Lung microvascular endothelial cell (primary cell): ENCODE data around the gene ZNF524. TPM values are rescaled to one million over a fixed set of nuclear protein-coding genes. Genes with fewer than 3 reads are reported as not detected.
"Not testable (repeated sequence)": the region's sequence is repeated elsewhere in the genome, so short reads cannot be mapped to it uniquely, and the experiment has no call there.

Experiments
- DNase-seq, 2 donors: peaks; one replicate each; pipeline versions ENCODE4 v3.0.0 to v3.0.0-alpha.2; 2010; ENCODE audit warnings: low read depth in 2 of 2
- total RNA-seq: library from RNA; depleted of rRNA; stranded (reverse); fragments of >200 nt; gene quantifications from 2 replicates; pipeline ENCODE4 v1.2.1, GENCODE V29; 2014

Gene ZNF524, protein sequence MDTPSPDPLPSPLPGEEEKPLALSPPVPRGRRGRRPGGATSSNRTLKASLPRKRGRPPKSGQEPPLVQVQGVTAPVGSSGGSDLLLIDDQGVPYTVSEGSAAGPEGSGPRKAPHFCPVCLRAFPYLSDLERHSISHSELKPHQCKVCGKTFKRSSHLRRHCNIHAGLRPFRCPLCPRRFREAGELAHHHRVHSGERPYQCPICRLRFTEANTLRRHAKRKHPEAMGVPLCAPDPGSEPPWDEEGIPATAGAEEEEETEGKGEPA
- total RNA-seq, result 7.0 and 11.5 TPM in 2 replicates

DNA sequence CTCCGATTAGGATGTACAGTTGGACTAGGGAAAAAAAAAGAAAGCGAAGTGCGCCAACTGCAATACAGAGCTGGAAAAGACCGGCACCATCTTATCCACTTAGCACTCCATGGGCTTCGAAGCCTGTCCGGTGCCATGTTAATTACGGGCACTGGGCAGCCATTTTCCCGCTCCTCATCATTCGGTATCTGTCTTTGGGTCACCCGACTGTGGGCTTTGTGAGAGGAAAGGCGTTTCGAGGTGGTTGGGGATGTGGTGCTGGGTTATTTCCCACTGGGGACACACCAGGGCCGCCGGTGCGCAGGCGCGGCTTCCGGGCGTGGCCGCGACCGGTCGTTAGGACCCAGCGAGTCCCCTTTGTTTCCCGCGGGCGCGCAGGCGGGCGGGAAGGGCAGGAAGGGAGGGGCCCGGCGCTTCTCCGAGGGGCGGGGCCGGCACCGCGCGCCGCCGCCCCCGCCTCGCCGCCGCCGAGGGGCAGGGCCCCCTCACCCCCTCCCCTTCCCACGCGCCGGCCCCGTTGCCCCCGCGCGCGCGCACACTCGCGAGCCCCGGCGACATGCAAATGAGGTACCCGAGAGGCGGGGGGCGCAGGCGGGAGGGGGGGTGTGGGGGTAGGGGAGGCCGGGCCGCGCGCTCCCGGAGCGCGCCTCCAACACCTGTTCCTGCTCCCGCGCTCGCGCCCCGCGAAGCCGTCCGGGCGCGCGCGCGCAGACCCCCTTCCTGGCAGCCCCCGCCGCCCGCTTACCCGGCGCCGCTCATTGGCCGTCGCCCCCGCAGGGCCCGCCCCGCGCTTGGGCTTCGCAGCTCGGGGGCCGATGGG lies at the start of gene ZNF524:
Gene ZNF524, plus strand, starts transcription at position 447 of the 820 bp plus-strand sequence. CDS start 1,825 bp downstream, outside the sequence.
- peak; percentile 89 to 91 for DNase-seq

DNA sequence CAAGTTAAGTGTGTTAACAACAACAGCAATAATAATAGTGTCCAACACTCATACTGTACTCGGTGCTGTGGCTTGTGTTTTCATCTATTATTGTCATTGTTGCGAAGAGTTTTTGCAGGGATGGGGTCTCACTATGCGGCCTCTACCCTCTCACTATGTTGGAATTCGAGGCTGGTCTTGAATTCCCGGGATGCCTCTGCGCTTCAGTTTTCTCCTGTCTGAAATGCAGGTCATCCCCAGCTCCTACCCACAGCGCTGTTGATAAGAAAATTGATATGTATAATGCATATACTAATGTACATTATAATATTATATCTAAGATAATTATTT lies 49.8 kb upstream of the ZNF524 start:
- no peak for DNase-seq

DNA sequence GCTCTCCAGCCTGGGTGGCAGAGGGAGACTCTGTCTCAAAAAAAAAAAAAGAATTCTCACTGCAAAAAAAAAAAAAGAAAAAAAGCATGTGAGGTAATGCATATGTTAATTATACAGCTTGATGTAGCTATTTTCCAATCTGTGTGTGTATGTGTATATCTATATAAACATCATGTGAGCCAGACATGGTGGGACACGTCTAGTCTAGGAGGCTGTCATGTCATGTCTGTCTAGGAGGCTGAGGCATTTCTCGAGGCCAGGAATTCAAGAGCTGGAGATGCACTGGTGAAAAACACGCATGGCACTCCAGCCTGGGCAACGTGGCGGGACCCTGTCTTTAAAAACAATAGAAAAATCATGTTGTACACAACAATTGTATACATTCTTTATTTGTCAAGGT lies 47.9 kb upstream of the ZNF524 start:
- no peak for DNase-seq

DNA sequence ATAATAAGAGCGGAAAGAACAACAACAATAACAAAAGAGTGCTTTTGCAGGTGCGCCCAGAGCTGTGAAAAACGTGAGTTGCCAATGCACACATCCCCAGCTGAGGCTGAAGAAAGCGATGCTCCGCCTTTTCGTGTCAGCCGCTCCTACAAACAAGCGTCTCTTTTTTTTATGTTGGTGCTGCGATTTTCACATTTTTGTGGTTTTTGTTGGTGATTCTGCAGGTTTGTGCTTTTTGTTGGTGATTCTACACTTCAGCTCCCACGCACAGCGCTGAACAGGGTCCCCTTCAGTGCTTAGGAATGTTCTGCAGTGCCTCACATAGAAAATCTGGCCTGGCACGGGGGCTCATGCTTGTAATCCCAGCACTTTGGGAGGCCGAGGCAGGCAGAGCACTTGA lies 47.5 kb upstream of the ZNF524 start:
- DNase-seq, result no peak

DNA sequence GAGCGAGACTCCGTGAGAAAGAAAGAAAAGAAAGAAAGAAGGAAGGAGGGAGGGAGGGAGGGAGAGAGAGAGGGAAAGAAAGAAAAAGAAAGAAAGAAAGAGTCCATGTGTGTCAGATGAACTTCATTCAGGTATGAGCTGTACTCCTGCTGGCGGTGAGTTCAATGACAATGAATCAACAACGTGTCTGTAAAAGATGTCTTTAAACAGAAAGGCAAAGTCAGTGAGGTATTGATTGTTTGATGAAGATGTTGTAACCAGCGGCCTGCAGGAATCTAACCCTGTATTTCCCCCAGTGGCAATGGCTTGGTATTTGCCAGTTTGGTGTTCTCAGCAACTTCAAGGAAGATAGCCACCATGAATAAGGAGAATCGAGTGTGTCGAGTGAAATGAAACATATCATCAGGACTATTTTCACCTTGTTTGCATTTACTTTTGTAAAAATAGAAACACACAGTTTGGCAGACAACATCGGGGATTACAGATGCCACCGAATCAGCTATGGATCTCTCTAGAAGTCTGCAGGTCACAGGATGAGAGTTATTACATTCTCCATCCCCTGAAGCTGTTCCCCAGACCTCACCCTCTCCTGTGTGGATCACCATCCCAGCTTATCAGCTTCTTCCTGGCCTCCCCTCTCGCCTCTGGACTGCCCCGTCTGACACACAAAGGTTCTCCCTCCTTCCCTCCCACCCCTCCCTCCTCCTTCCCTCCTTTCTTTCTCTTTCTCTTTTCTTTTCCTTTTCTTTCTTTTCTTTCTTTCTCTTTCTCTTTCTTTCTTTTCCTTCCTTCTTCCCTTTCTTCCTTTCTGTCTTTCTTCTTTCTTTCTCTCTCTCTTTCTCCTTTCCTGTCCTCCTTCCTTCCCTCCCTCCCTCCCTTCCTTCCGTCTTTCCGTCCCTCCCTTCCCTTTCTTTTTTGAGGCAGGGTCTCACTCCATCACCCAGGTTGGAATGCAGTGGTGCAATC lies 46.6 kb upstream of the ZNF524 start:
- DNase-seq, result no peak

DNA sequence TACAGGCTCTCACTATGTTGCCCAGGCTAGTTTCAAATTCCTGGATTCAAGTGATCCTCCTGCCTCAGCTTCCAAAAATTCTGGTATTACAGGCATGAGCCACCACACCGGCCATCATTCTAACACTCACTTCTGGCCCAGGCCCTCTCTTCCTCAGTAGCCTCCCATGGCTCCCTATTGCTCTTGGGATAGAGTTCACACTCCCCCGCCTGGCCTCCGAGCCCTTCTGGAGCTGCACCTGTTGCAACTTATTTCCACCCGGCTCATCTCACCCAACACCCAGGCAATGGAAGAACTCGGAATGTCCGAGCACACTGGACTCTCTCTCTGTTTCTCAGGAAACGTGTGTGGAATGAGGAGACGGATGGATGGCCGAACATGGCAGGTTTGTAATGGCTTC lies 45.8 kb upstream of the ZNF524 start:
- DNase-seq, result no peak

DNA sequence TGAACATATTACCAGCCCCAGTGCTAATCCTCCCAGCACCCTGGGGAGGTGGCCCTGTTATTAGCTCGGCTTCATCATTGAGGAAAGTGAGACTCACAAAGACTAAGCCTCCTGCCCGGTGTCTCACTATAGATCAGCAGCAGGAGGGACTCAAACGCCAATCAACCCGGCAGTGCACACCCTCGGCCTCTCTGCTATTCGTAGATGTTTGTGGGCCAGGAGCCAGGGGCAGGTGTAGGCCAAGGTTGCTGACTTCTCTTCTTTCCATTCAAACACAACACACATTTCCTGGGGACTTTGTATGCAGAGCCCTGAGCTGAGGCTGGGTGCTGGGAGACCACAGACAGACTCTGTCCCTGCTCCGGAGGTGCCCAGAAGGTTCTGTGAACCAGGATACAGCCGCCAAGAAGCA lies 45.3 kb upstream of the ZNF524 start:
- no peak for DNase-seq

DNA sequence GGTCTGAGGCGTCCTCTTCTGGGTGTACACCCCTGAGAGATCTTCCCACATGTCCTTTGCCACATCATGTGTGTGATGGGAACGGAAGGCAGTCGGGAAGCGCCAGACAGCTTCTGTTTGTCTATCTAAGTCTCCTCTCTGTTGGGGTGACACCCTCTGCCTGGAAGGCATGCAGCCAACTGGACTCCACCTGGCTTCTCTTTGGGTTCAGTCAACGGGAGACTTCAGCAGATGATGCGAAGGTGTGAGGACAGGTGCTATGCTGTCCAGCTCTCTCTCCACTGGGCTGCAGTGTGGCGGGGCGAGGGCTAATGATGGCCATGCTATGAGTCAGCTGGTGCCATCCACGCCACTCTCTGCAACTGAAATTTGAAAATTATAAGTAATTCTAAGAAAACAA lies 40.4 kb upstream of the ZNF524 start:
- DNase-seq, result no peak

DNA sequence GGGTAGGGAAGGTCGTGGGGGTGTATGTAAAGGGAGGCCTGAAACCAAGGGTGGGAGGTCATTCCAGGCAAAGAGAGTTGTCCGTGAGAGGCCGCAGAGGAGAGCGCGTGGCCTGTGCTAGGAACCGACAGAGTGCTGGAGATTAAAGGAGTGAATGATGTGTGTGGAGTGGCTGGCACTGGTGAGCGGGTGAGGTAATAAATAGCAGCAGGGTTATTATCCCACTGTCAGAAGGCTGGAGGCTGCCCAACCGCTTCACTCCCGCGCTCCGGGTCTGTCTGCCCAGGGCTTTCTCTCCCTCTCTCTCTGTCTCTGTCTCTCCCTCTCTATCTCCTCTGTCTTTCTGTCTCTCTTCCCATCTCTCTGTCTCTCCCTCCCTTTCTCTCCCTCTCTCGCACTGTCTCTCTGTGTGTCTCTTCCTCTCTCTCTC lies 36.8 kb upstream of the ZNF524 start:
- DNase-seq, result no peak

DNA sequence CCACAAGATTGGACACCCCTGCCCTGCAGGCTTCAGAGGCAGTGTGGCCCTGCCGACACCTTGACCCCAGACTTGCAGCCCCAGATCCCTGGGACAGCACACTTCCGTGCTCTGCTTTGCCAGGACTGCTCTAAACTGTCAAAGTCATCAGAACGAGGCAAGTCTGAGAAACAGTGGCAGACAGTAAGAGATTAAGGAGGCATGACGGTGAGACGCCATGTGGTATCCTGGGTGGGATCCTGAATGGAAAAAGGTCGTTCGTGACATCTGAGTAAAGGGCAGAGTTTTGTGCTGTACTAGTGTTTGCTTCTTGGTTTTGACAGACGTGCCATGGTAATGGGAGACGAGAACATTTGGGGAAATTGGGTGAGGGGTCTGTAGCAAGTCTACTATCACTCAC lies 33.3 kb upstream of the ZNF524 start:
- no peak for DNase-seq

DNA sequence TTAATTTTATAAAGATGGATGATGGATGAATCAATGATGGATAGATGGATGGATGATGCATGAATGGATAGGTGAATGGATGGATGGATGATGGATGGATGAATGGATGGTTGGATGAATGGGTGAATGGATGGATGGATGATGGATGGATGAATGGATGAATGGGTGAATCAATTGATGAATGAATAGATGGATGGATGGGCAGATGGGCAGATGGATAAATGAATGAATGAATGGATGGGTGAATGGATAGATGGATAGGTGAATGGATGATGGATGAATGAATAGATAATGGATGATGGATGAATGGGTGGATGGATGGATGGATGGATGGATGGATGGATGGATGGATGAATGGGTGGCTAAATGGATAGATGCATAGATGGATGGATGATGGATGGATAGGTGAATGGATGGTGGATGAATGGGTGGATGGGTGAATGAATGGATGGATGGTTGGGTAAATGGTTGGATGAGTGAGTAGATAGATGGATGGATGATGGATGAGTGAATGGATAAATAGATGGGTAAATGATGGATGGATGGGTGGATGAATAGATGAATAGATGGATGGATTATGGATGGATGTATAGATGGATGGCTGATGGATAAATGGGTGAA lies 32.3 kb upstream of the ZNF524 start:
- DNase-seq, result no peak

DNA sequence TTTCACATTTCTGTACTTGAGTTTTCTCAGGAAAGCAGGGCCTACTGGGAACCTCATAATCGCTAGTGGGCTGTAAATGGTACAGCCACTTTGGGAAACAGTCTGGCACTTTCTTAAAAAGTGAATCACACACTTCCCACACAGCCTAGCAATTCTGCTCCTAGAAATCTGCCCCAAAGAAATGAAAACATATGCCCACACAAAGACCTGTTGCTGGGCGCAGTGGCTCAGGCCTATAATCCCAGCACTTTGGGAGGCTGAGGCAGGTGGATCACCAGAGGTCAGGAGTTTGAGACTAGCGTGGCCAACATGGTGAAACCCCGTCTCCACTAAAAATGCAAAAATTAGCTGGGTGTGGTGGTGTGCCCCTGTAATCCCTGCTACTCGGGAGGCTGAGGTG lies 30.6 kb upstream of the ZNF524 start:
- not testable (repeated sequence) for DNase-seq

DNA sequence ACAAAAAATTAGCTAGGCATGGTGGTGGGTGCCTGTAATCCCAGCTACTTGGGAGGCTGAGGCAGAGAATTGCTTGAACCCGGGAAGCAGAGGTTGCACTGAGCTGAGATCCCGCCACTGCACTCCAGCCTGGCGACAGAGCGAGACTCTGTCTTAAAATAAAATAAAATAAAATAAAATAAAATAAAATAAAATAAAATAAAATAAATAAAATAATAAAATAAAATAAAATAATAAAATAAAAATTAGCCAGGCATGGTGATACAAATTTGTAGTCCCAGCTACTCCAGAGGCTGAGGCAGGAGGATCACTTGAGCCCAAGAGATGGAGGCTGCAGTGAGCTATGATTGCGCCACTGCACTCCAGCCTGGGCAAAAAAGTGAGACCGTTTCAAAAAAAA lies 26.2 kb upstream of the ZNF524 start:
- DNase-seq, result not testable (repeated sequence)

DNA sequence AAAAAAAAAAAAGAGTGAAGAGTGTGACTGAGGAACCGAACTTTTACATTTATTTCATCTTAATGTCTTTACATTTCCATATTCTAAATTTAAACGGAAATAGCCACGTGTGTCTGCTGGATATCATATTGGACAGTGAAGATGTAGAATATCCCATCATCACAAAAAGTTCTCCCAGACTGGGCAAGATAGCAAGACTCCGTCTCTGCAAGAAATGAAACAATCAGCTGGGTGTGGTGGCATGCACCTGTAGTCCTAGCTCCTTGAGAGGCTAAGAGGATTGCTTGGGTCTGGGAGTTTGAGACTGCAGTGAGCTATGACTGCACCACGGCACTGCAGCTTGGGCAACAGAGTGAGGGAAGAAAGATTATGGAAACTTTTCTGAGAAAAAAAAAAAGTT lies 23.3 kb upstream of the ZNF524 start:
- no peak for DNase-seq

DNA sequence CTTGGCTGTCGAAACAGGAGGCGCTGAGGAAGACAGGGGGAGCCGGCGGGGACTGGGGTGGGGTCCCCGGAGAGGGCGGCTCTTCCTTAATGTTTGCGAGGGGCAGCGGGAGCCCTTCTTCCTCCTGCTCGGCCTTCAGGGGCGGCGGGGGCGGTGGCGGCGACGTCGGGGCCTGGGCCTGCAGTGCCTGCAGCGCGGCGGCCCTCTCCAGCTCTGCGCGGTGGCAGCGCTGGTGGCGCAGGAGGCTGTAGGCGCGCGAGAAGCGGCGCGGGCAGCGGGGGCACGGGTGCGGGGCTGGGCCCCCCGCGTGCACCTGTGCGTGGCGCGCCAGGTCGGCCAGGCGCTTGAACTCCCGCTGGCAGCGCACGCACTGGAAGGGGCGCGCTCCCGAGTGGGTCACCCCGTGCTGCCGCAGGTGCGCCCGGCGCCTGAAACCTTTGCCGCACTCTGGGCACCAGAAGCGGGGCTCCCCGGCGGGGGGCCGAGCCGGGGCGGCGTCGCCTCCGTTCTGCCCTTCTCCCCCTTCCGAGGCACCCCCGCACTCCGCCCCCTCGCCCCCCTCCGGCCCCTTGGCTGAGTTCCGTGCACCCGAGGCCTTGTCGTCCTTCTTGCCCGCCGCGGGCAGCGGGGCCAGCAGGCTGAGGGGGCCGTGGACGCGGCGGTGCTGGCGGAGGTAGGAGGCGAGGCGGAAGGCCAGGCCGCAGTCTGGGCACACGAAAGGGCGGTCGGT lies 21.9 kb upstream of the ZNF524 start:
- no peak for DNase-seq

DNA sequence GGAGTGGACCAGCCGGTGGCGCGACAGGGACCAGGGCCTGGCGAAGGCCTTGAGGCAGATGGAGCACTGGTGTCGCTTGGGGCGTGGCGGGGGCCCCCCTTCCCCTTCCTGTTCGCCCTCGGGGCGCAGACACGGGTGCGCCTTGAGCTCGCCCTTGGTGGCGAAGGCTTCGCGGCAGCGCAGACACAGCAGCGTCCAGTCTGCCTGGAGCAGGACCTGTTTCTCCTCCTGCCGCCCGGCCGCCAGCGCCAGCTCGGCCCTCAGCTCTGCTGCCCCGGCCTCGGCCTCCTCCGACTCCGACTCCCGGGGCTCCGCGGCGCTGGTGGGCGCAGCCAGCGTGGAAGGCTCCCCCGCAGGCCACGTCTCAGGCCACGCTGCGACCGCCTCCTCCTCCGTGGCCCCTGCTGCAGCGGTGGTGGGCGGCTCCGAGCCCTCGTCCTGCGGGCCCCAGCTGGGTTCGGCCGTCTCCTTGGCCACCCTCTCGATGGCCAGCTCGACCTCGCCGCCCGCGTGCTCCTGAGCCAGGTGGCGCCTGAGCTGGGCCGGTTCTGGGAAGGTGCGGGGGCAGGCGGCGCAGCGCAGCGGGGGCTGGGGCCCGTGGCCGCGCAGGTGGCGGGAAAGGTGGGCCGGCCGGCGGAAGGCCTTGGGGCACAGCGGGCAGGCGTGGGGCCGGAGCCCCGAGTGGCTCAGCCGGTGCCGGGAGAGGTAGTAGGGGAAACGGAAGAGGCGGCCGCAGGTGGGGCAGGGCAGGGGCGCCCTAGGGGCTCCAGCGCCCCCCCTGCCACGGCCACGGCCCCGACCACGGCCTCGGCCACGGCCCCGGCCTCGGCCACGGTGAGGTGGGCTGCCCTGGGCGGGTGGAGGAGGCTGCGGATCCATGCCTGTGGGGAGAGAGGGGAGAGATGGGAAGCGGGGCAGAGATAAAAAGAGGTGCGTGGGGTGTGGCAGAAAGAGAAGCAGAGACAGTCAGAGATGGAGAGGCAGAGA lies 21.0 kb upstream of the ZNF524 start:
- DNase-seq, result no peak

DNA sequence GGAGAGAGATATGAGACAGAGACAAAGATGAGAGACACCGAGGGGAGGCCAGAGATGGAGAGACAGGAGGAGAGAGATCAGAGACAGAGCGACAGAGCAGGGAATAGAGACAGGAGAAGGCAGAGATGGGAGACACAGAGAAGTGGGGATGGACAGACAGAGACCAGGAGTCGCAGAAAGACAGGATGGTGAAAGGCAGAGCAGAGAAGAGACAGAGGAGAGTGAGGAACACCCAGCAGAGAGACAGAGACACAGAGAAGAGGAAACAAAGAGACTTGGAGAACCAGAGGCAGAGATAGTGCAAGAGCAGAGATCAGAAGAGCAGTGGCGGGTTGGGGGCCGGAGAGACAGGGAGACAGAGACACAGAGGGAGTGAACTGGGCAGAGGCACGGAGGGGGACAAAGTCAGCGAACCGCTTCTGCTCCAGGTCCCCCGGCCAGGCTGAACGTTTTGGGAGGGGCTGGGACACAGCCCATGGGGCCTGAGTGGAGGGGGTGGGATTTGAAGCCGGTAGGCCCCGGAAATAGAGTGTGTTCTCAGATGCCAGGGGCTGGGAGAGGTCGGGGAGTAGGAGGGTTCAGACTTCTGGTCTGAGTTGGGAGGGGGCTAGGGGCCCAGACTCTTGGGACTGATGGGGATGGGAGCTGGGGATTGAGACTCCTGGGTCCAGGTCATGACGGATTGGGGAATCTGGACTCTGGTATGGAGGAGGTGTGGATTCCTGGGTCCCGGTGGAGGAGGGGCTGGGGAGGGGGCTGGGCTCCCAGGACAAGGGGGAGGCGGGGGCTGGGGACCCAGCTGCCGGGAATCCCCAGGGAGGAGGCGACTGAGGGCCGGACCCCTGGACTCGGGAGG lies 20.1 kb upstream of the ZNF524 start:
- DNase-seq, result peak in 1 of 2 donors; percentile 16

DNA sequence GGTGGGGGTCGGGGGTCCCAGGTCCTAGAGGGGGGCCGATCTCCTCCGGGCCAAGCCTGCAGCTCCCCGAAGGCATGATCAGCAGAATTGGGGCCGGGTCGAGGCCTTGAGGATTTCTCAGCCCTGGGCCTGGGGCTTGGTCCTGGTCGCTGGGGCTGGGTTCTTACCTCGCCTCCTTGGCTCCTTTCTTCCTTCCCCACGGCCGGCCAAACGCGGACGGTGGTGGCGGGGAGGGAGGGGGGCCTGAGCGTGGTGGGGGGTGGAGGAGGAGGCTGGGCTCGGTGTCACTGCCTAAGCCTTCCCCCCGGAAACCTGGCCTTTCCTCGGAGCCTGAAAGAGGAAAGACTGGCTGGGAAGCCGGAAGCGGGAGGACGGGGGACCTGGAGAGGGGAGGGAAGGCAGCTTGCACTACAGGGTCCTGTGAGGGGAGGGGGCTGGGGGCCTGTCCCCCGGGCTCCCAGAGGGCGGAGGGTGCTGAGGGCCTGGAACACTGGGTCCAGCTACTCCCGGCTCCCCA lies 19.4 kb upstream of the ZNF524 start, which contains the start of gene ZNF579:
Gene ZNF579, minus strand, starts transcription at position 221 of the 517 bp plus-strand sequence. CDS start 1,209 bp downstream, outside the sequence.
- DNase-seq, result peak; percentile 89 to 90
